ENCODE results near the gene TIGD1. TPM values are rescaled to one million over a fixed set of nuclear protein-coding genes. Genes with fewer than 3 reads are reported as not detected.

TIGD1 gene
- total and polyA plus RNA-seq, 2 of the 13 experiments (the other 11 are each of a cell fraction or from before 2014, with no cell fraction given) = 3.5 to 9.5 TPM

DNA sequence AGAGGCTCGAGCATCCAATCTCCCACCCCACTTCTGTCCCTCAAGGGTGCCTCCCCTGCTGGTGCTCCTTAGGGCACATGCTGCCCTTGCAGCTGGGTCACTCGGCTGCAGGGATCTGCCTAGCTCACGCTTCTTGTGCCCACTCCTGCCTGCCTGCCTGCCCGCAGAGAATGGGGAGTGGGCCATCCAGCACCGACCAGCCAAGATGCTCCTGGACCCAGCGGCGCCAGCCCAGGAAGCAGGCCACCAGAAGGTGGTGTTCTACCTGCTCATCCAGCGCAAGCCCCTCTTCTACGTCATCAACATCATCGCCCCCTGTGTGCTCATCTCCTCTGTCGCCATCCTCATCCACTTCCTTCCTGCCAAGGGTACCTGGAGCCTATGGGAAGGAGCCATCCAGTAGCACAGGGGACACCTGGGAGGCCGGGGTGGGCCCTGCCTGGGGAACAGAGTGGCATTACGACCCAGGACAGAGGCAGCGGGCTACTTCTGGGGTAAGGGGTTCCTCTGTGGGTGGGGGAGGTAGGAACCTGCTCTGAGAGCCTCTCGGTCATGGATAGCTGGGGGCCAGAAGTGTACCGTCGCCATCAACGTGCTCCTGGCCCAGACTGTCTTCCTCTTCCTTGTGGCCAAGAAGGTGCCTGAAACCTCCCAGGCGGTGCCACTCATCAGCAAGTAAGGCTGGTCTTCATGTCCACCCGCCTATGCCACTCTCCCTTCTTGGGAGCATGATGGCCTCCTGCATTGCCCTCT lies 7.5 kb downstream of the TIGD1 start:
- Histone ChIP-seq H3K27ac (ENCODE audit: extremely low read length, insufficient read depth, low read length) (no peak overlapping the region), H3K79me2 (ENCODE audit: insufficient read depth, low read length) (peaks cover 4% of the 10 kb centered on the region), H3K4me3 (replicated peaks in 1 of 3; ENCODE audit: insufficient read depth in 1 of 3, low read depth in 2 of 3, low read length in 3 of 3) (no peak overlapping the region), H3K36me3 (replicated peaks in 1 of 2; ENCODE audit: control insufficient read depth in 1 of 2, insufficient read depth in 2 of 2, low read length in 2 of 2) (peaks cover 4 to 8% of the 10 kb centered on the region in 2 experiments; a peak in 4 of 5 replicates), H3K9ac (ENCODE audit: insufficient read depth, low read depth, low read length) (no peak overlapping the region), H3K4me1 (ENCODE audit: insufficient read depth, low read length) (peaks cover 11% of the 10 kb centered on the region; the same call in 1 of the 2 replicates), H4K20me1 (ENCODE audit: insufficient read depth, low read length) (no peaks in the 10 kb centered on the region; the same call in 1 of the 2 replicates), H2AFZ (ENCODE audit: low read length) (no peak overlapping the region), H3K9me3 (ENCODE audit: low read length) (no peaks in the 10 kb centered on the region), H3K27me3 (ENCODE audit: control insufficient read depth in 1 of 2, insufficient read depth in 2 of 2, low read length in 2 of 2) (no peaks in the 10 kb centered on the region; a peak in 1 of 5 replicates), H3K4me2 (ENCODE audit: low read depth, low read length) (no peak overlapping the region)
- no peak for FAIRE-seq
- in situ Hi-C loops (cut with HindIII; ENCODE audit: extremely low pct_ligation_motif_present, low pct_unique_long_range_greater_than_20kb) (no loop called here), intact Hi-C loops (cut with micrococcal nuclease; ENCODE audit: unreplicated experiment) (no loop called here)
- no TSS peak for BruUV-seq (replicated peaks)
- peak; percentile 94 for TF ChIP-seq AGO2 (optimal IDR thresholded peaks at IDR 0.05; ENCODE audit: low read depth, low read length)
- TF ChIP-seq ZNF768 (CRISPR knock-in tag; IDR thresholded peaks at IDR 0.05) = 0 out of 2 replicates have a peak, but pooled peaks have one; percentile 24
- TF ChIP-seq POLR2A (IDR thresholded peaks at IDR 0.05; ENCODE audit: insufficient read depth in 1 of 2, low read depth in 2 of 2, low read length in 2 of 2) = peak in 1 of 2 experiments; percentile 44; a peak in 2 of 4 replicates
- peak; percentile 46; the same call in 1 of the 2 replicates for TF ChIP-seq POLR2G (IDR thresholded peaks at IDR 0.05; ENCODE audit: low read depth, low read length)
- 0 out of 2 replicates have a peak, but pooled peaks have one; percentile 36 for TF ChIP-seq SMAD1 (CRISPR knock-in tag; IDR thresholded peaks at IDR 0.05; ENCODE audit: borderline replicate concordance, low read depth)
- TF ChIP-seq GABPA (IDR thresholded peaks at IDR 0.05; ENCODE audit: low read depth, low read length) = no peak
- TF ChIP-seq GABPA (CRISPR knock-in tag; IDR thresholded peaks at IDR 0.05; ENCODE audit: low read depth) = no peak
- TF ChIP-seq, protein P1, sequence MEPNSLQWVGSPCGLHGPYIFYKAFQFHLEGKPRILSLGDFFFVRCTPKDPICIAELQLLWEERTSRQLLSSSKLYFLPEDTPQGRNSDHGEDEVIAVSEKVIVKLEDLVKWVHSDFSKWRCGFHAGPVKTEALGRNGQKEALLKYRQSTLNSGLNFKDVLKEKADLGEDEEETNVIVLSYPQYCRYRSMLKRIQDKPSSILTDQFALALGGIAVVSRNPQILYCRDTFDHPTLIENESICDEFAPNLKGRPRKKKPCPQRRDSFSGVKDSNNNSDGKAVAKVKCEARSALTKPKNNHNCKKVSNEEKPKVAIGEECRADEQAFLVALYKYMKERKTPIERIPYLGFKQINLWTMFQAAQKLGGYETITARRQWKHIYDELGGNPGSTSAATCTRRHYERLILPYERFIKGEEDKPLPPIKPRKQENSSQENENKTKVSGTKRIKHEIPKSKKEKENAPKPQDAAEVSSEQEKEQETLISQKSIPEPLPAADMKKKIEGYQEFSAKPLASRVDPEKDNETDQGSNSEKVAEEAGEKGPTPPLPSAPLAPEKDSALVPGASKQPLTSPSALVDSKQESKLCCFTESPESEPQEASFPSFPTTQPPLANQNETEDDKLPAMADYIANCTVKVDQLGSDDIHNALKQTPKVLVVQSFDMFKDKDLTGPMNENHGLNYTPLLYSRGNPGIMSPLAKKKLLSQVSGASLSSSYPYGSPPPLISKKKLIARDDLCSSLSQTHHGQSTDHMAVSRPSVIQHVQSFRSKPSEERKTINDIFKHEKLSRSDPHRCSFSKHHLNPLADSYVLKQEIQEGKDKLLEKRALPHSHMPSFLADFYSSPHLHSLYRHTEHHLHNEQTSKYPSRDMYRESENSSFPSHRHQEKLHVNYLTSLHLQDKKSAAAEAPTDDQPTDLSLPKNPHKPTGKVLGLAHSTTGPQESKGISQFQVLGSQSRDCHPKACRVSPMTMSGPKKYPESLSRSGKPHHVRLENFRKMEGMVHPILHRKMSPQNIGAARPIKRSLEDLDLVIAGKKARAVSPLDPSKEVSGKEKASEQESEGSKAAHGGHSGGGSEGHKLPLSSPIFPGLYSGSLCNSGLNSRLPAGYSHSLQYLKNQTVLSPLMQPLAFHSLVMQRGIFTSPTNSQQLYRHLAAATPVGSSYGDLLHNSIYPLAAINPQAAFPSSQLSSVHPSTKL (CRISPR knock-in tag; IDR thresholded peaks at IDR 0.05) = no peak
- peak; percentile 51; the same call in 1 of the 2 replicates for TF ChIP-seq KDM2A (CRISPR knock-in tag; IDR thresholded peaks at IDR 0.05; ENCODE audit: borderline replicate concordance, low read depth)
- peak; percentile 36; the same call in 1 of the 2 replicates for TF ChIP-seq SALL1 (CRISPR knock-in tag; IDR thresholded peaks at IDR 0.05)
- DNase-seq (ENCODE audit: low spot score) = no peak
- WGBS (ENCODE audit: low lambda C conversion rate) = 92% methylated on average over 20 of the region's 20 CpGs
- no peak for ATAC-seq
- POLR2A ChIA-PET = no interaction called here
- CTCF ChIA-PET (ENCODE audit: low intra/inter-chr PET ratio, low total read pairs) = no interaction called here
